Osteocyte (in vitro differentiated cells): Measurements from ENCODE around the gene ERRFI1. TPM values are rescaled to one million over a fixed set of nuclear protein-coding genes. Genes with fewer than 3 reads are reported as not detected.

ENCODE experiments used
- DNase-seq: peaks from one replicate; pipeline ENCODE4 v3.0.0; 2021; ENCODE audit warnings: mixed read lengths; ENCODE audit not compliant: unreplicated experiment; ENCODE audit errors: extremely low spot score
- H3K27ac Mint-ChIP-seq: one replicate; pipeline ENCODE4 v1.8.0; 2021; ENCODE audit warnings: mild to moderate bottlenecking, mixed read lengths; ENCODE audit not compliant: unreplicated experiment
- H3K27me3 Mint-ChIP-seq: one replicate; pipeline ENCODE4 v1.8.0; 2021; ENCODE audit warnings: mixed read lengths; ENCODE audit not compliant: unreplicated experiment
- H3K36me3 Mint-ChIP-seq: one replicate; pipeline ENCODE4 v1.8.0; 2021; ENCODE audit warnings: mixed read lengths; ENCODE audit not compliant: unreplicated experiment
- H3K4me1 Mint-ChIP-seq: one replicate; pipeline ENCODE4 v1.8.0; 2021; ENCODE audit warnings: mixed read lengths; ENCODE audit not compliant: unreplicated experiment
- H3K4me3 Mint-ChIP-seq: one replicate; pipeline ENCODE4 v1.8.0; 2021; ENCODE audit warnings: mild to moderate bottlenecking, moderate library complexity, mixed read lengths; ENCODE audit not compliant: unreplicated experiment
- H3K9me3 Mint-ChIP-seq: one replicate; pipeline ENCODE4 v1.8.0; 2021; ENCODE audit warnings: mixed read lengths; ENCODE audit not compliant: unreplicated experiment
- CTCF ChIP-seq: fragments of 200-600 bp; sonication (generic); IDR thresholded peaks from 2 replicates; pipeline ENCODE4 v1.5.0; 2021; ENCODE audit warnings: antibody characterized with exemption, mild to moderate bottlenecking, moderate library complexity
- total RNA-seq: library from RNA; stranded (reverse); gene quantifications from 2 replicates; pipeline ENCODE4 v1.2.1, GENCODE V29; 2021

The ERRFI1 gene
- total RNA-seq, 1 donor from 2014 or later: 96.6 TPM

DNA sequence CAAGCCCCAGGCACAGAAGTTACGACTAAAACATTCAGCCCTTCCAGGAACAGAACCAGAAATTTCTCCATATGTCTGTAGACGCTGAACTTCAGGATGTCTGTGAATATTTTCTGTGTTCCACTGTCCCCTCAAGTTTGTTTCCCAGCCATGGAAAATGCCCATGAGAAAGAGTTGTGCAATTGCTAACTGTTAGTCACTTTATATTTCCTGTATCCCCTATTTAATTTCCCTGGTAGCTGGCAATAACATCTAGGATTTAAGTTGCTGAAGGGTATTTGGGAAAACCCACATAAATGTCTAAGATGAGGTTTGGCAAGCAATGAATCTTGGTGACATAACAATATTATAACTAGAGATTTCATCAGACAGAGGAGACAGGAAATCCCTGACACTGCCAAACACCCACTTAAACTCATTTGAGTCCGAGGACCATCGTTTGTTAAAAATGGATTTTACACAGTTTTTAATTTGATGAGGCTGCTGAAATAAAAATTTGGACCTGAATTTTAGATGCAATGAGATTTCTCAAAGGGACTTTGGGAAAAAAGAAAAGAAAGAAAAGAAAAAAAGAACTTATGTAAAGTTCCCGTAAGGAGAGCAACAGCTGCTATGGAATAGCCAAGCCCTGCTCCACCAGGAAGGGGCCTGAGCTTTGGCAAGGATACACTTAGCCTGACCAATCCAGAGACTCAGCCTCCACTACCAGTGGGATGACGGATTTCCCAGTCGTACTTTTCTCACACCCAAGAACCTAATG is 21.8 kb upstream of the ERRFI1 start:
- peak overlapping the region; percentile 98 for H3K27ac Mint-ChIP-seq
- no peaks in the 10 kb centered on the region for H3K27me3 Mint-ChIP-seq
- no peaks in the 10 kb centered on the region for H3K9me3 Mint-ChIP-seq
- no peak for TF ChIP-seq CTCF
- H3K4me3 Mint-ChIP-seq: peak overlapping the region; percentile 28
- no peak for DNase-seq
- peaks cover 36% of the 10 kb centered on the region for H3K4me1 Mint-ChIP-seq
- no peaks in the 10 kb centered on the region for H3K36me3 Mint-ChIP-seq

GRCh38 chr1:8047112-8047511 is 21.0 kb upstream of the ERRFI1 start:
- H3K4me3 Mint-ChIP-seq: no peak overlapping the region
- H3K4me1 Mint-ChIP-seq: peaks cover 37% of the 10 kb centered on the region
- no peak for TF ChIP-seq CTCF
- DNase-seq: no peak
- H3K27me3 Mint-ChIP-seq: no peaks in the 10 kb centered on the region
- peaks cover 2% of the 10 kb centered on the region for H3K36me3 Mint-ChIP-seq
- peaks cover 2% of the 10 kb centered on the region for H3K9me3 Mint-ChIP-seq
- H3K27ac Mint-ChIP-seq: peak overlapping the region; percentile 98

DNA sequence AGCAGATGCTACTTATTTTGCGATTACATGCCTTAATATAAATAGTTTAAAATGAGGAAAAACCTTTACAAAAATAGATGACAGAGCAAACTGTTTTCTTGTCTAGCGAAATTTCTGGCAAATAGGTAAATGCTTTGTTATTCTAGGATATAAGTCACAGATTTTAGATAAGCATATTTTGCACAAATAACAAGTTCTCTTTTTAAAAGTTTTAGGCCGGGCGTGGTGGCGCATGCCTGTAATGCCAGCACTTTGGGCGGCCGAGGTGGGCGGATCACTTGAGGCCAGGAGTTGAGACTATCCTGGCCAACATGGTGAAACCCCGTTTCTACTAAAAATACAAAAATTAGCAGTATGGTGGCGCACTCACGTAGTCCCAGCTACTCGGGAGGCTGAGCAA is 20.3 kb upstream of the ERRFI1 start:
- Mint-ChIP-seq H3K4me1 (peaks cover 40% of the 10 kb centered on the region), H3K9me3 (peaks cover 4% of the 10 kb centered on the region), H3K4me3 (no peak overlapping the region), H3K27me3 (no peaks in the 10 kb centered on the region), H3K27ac (peak overlapping the region; percentile 98), H3K36me3 (peaks cover 5% of the 10 kb centered on the region)
- no peak for TF ChIP-seq CTCF
- DNase-seq: no peak

GRCh38 chr1:8043621-8044020 is 17.5 kb upstream of the ERRFI1 start:
- H3K4me3 Mint-ChIP-seq: no peak overlapping the region
- no peak overlapping the region for H3K27ac Mint-ChIP-seq
- peaks cover 5% of the 10 kb centered on the region for H3K36me3 Mint-ChIP-seq
- H3K4me1 Mint-ChIP-seq: peaks cover 48% of the 10 kb centered on the region
- no peak for TF ChIP-seq CTCF
- H3K27me3 Mint-ChIP-seq: no peaks in the 10 kb centered on the region
- H3K9me3 Mint-ChIP-seq: peaks cover 4% of the 10 kb centered on the region
- DNase-seq: no peak

DNA sequence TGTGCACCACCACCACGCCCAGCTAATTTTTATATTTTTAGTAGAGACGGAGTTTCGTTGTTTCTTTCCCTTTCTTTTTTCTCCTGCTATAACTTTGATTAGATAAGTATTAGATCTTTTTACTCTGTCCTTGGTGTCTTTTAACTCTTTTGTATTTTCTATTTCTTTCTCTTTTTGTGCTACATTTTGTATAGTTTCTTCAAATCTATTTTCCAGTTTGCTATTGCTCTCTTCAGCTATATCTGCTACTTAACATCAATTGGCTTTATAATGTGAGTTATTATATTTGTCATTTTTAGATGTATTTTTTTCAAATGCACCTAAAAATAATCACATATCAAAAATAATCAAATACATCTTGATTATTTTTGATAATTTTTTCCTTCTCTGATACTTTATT is 16.0 kb upstream of the ERRFI1 start:
- TF ChIP-seq CTCF: no peak
- H3K36me3 Mint-ChIP-seq: peaks cover 5% of the 10 kb centered on the region
- H3K27me3 Mint-ChIP-seq: no peaks in the 10 kb centered on the region
- H3K4me1 Mint-ChIP-seq: peaks cover 33% of the 10 kb centered on the region
- no peak overlapping the region for H3K4me3 Mint-ChIP-seq
- H3K9me3 Mint-ChIP-seq: peaks cover 4% of the 10 kb centered on the region
- DNase-seq: no peak
- peak overlapping the region; percentile 45 for H3K27ac Mint-ChIP-seq
